HepG2 (cell line): ENCODE data around the gene SLC4A2. TPM values are rescaled to one million over a fixed set of nuclear protein-coding genes. Genes with fewer than 3 reads are reported as not detected.

Source experiments
- ARNT ChIP-seq: fragments of 450-650 bp; IDR thresholded peaks from 2 replicates; pipeline ENCODE4 v1.6.1; 2017
- CSRNP1 ChIP-seq: sonication (generic); formaldehyde crosslinking; IDR thresholded peaks from 2 replicates; pipeline ENCODE4 v1.8.1; 2023; ENCODE audit warnings: mild to moderate bottlenecking, missing genetic modification reagents
- EED ChIP-seq: sonication (generic); formaldehyde crosslinking; IDR thresholded peaks from 2 replicates; pipeline ENCODE4 v1.5.0; 2020; ENCODE audit warnings: mild to moderate bottlenecking, missing genetic modification reagents
- HIC2 ChIP-seq: sonication (generic); formaldehyde crosslinking; IDR thresholded peaks from 2 replicates; pipeline ENCODE4 v1.9.0; 2022; ENCODE audit warnings: low read depth, missing genetic modification reagents
- HIVEP1 ChIP-seq: sonication (generic); formaldehyde crosslinking; IDR thresholded peaks from 2 replicates; pipeline ENCODE4 v1.4.0; 2020; ENCODE audit warnings: mild to moderate bottlenecking, missing genetic modification reagents
- IRF9 ChIP-seq: sonication (generic); formaldehyde crosslinking; IDR thresholded peaks from 2 replicates; pipeline ENCODE4 v1.8.0; 2022; ENCODE audit warnings: missing genetic modification reagents, mild to moderate bottlenecking, borderline replicate concordance
- IRX3 ChIP-seq: sonication (generic); formaldehyde crosslinking; IDR thresholded peaks from 2 replicates; pipeline ENCODE4 v1.8.1; 2023; ENCODE audit warnings: mild to moderate bottlenecking, low read depth, missing genetic modification reagents, borderline replicate concordance
- KLF15 ChIP-seq: sonication (generic); formaldehyde crosslinking; IDR thresholded peaks from 2 replicates; pipeline ENCODE4 v1.8.1; 2023; ENCODE audit warnings: borderline replicate concordance, mild to moderate bottlenecking, inconsistent platforms, missing genetic modification reagents, mixed read lengths
- NCOR1 ChIP-seq: fragments of 200-600 bp; sonication (generic); IDR thresholded peaks from 2 replicates; pipeline ENCODE4 v1.7.0; 2017; ENCODE audit warnings: antibody characterized with exemption, low read length, borderline replicate concordance
- NFATC3 ChIP-seq: sonication (generic); formaldehyde crosslinking; IDR thresholded peaks from 2 replicates; pipeline ENCODE4 v1.5.1; 2020; ENCODE audit warnings: mild to moderate bottlenecking, missing genetic modification reagents
- NFKB2 ChIP-seq: sonication (generic); formaldehyde crosslinking; IDR thresholded peaks from 2 replicates; pipeline ENCODE4 v1.4.0; 2020; ENCODE audit warnings: missing genetic modification reagents, borderline replicate concordance
- PAX8 ChIP-seq: sonication (generic); formaldehyde crosslinking; IDR thresholded peaks from 2 replicates; pipeline ENCODE4 v1.8.0; 2022; ENCODE audit warnings: mild to moderate bottlenecking, missing genetic modification reagents, borderline replicate concordance
- PRPF4 ChIP-seq: fragments of 200-400 bp; formaldehyde crosslinking; IDR thresholded peaks from 2 replicates; pipeline ENCODE4 v1.6.1; 2016; ENCODE audit warnings: low read length, low read depth; ENCODE audit not compliant: poor library complexity, severe bottlenecking
- RARG ChIP-seq: sonication (generic); formaldehyde crosslinking; IDR thresholded peaks from 2 replicates; pipeline ENCODE4 v1.4.0; 2020; ENCODE audit warnings: low read depth, mild to moderate bottlenecking, missing genetic modification reagents
- RFX3 ChIP-seq: IDR thresholded peaks from 2 replicates; pipeline ENCODE4 v1.6.1; 2016; ENCODE audit warnings: missing biosample characterization, missing genetic modification reagents
- SIN3A ChIP-seq: IDR thresholded peaks from 2 replicates; pipeline ENCODE4 v1.6.1; 2011; ENCODE audit warnings: low read depth, mild to moderate bottlenecking, control low read depth, low read length, borderline replicate concordance
- SP140L ChIP-seq: sonication (generic); formaldehyde crosslinking; IDR thresholded peaks from 2 replicates; pipeline ENCODE4 v1.4.0; 2020; ENCODE audit warnings: missing genetic modification reagents, borderline replicate concordance
- SP5 ChIP-seq: IDR thresholded peaks from 2 replicates; pipeline ENCODE4 v1.6.1; 2016; ENCODE audit warnings: low read depth, borderline replicate concordance
- SRSF1 ChIP-seq: fragments of 200-400 bp; formaldehyde crosslinking; optimal IDR thresholded peaks from 2 replicates; pipeline ENCODE3; 2017; ENCODE audit warnings: mild to moderate bottlenecking, low read depth, low read length, moderate library complexity
- TGIF2 ChIP-seq: IDR thresholded peaks from 2 replicates; pipeline ENCODE4 v1.6.1; 2016; ENCODE audit warnings: control low read depth, missing compliant biosample characterization
- ZFP90 ChIP-seq: sonication (generic); formaldehyde crosslinking; IDR thresholded peaks from 2 replicates; pipeline ENCODE4 v1.8.0; 2022; ENCODE audit warnings: missing genetic modification reagents, mild to moderate bottlenecking, inconsistent platforms, borderline replicate concordance
- ZNF354B ChIP-seq: sonication (generic); formaldehyde crosslinking; IDR thresholded peaks from 2 replicates; pipeline ENCODE4 v1.8.0; 2022; ENCODE audit warnings: mild to moderate bottlenecking, missing genetic modification reagents
- ZNF530 ChIP-seq: sonication (generic); formaldehyde crosslinking; IDR thresholded peaks from 2 replicates; pipeline ENCODE4 v1.5.0; 2020; ENCODE audit warnings: low read depth, mild to moderate bottlenecking, missing genetic modification reagents
- ZNF546 ChIP-seq: sonication (generic); formaldehyde crosslinking; conservative IDR thresholded peaks from 2 replicates; pipeline ENCODE4 v1.8.1; 2023; ENCODE audit warnings: mild to moderate bottlenecking, missing genetic modification reagents
- ZNF577 ChIP-seq: sonication (generic); formaldehyde crosslinking; IDR thresholded peaks from 2 replicates; pipeline ENCODE4 v1.4.0; 2020; ENCODE audit warnings: mild to moderate bottlenecking, low read depth, missing genetic modification reagents, borderline replicate concordance
- polyA plus RNA-seq, 8 experiments: library from polyadenylated mRNA; depleted of rRNA in 3 of 8; stranded (reverse) in 7 of 8; unstranded in 1 of 8; fragments of >200 nt; fragmentation: Illumina TruSeq in 4 of 8; extraction: Trizol in 4 of 8; gene quantifications; 2 replicates each; pipeline versions ENCODE4 v1.2.1 to v1.2.3, GENCODE V29; 2011 to 2016; ENCODE audit warnings: low read depth in 4 of 8, missing spikeins in 1 of 8, mixed read lengths in 1 of 8; ENCODE audit not compliant: insufficient read depth in 1 of 8
- total RNA-seq, 5 experiments: library from RNA; depleted of rRNA; stranded (reverse); fragments of >200 nt; fragmentation: Illumina TruSeq; extraction: Trizol; gene quantifications; 2 replicates each; pipeline ENCODE4 v1.2.3, GENCODE V29; 2016; ENCODE audit warnings: low read depth in 1 of 5

Gene SLC4A2
- total and polyA plus RNA-seq, 2 of the 13 experiments (the other 11 are each of a cell fraction or from before 2014, with no cell fraction given): 51.9 to 73.4 TPM

- TF ChIP-seq ZNF530 (CRISPR knock-in tag) (no peak), ZNF577 (CRISPR knock-in tag) (no peak), ZNF546 (CRISPR knock-in tag) (0 out of 2 replicates have a peak, but pooled peaks have one; percentile 32), EED (CRISPR knock-in tag) (no peak), RFX3 (CRISPR knock-in tag) (no peak), IRF9 (CRISPR knock-in tag) (peak; percentile 76; the same call in 1 of the 2 replicates), ZNF354B (CRISPR knock-in tag) (peak; percentile 33; the same call in 1 of the 2 replicates), NFATC3 (CRISPR knock-in tag) (no peak), ZFP90 (CRISPR knock-in tag) (peak; percentile 84; the same call in 1 of the 2 replicates), NCOR1 (no peak), IRX3 (CRISPR knock-in tag) (no peak), PAX8 (CRISPR knock-in tag) (no peak), PRPF4 (no peak), SIN3A (peak; percentile 12; the same call in 1 of the 2 replicates), RARG (CRISPR knock-in tag) (no peak), ARNT (no peak), SP140L (CRISPR knock-in tag) (no peak), NFKB2 (peak; percentile 71; the same call in 1 of the 2 replicates), CSRNP1 (CRISPR knock-in tag) (peak; percentile 72; the same call in 1 of the 2 replicates), SP5 (CRISPR knock-in tag) (peak; percentile 34; the same call in 1 of the 2 replicates), TGIF2 (CRISPR knock-in tag) (no peak), HIC2 (peak; percentile 68), HIVEP1 (CRISPR knock-in tag) (0 out of 2 replicates have a peak, but pooled peaks have one; percentile 46), KLF15 (CRISPR knock-in tag) (0 out of 2 replicates have a peak, but pooled peaks have one; percentile 18), SRSF1 (no peak)
Measured at GRCh38 chr7:151085691-151086620, 26.6 kb downstream of the SLC4A2 start, which contains the start of gene AGAP3 (continued).
